Fibroblast of mammary gland (primary cell): ENCODE measurements around the gene ACP5.
"Not testable (repeated sequence)": the region's sequence is repeated elsewhere in the genome, so short reads cannot be mapped to it uniquely, and the experiment has no call there.

Experiments
- DNase-seq: peaks from one replicate; pipeline ENCODE4 v3.0.0-alpha.2; 2010; ENCODE audit warnings: low read depth
- H3K4me3 ChIP-seq: 2 replicates; pipeline ENCODE4 v1.5.1; 2011; ENCODE audit warnings: low read depth, mild to moderate bottlenecking, low read length, moderate library complexity; ENCODE audit not compliant: control insufficient read depth
- CTCF ChIP-seq: conservative IDR thresholded peaks from 2 replicates; pipeline ENCODE4 v1.5.1; 2011; ENCODE audit warnings: low read depth, low read length, inconsistent platforms; ENCODE audit not compliant: control insufficient read depth, insufficient read depth

ACP5 gene

GRCh38 chr19:11566164-11566563 lies 11.3 kb downstream of the ACP5 start:
- H3K4me3 ChIP-seq, result no peak overlapping the region

GRCh38 chr19:11565649-11565980 lies 11.8 kb downstream of the ACP5 start:
- not testable (repeated sequence) for DNase-seq, H3K4me3 ChIP-seq

More at GRCh38 chr19:11566164-11566563, 11.3 kb downstream of the ACP5 start:
- DNase-seq, result no peak
- TF ChIP-seq CTCF, result no peak

GRCh38 chr19:11564082-11564807 lies 13.2 kb downstream of the ACP5 start:
- not testable (repeated sequence) for DNase-seq, H3K4me3 ChIP-seq

GRCh38 chr19:11563532-11563931 lies 13.9 kb downstream of the ACP5 start:
- DNase-seq, result no peak
- H3K4me3 ChIP-seq, result no peak overlapping the region
- TF ChIP-seq CTCF, result no peak

GRCh38 chr19:11560404-11561051 lies 16.9 kb downstream of the ACP5 start:
- peak; percentile 81 for DNase-seq
- no peak overlapping the region for H3K4me3 ChIP-seq
- peak; percentile 71 for TF ChIP-seq CTCF

- H3K4me3 ChIP-seq, result peak within 1 kb of the TSS; percentile 94
- TF ChIP-seq CTCF, result peak; percentile 21
- DNase-seq, result peak; percentile 97
Measured at GRCh38 chr19:11558881-11559828, 18.3 kb downstream of the ACP5 start, which contains the start of gene ELOF1. Gene ELOF1, minus strand, starts transcription at chr19:11559230. Its CDS starts 4,883 bp downstream, at chr19:11554347.

GRCh38 chr19:11556634-11557420 lies 20.6 kb downstream of the ACP5 start:
- DNase-seq, result no peak
- no peak for TF ChIP-seq CTCF
- no peak overlapping the region for H3K4me3 ChIP-seq
